Measurements from ENCODE around the gene C1QTNF5.

DNA sequence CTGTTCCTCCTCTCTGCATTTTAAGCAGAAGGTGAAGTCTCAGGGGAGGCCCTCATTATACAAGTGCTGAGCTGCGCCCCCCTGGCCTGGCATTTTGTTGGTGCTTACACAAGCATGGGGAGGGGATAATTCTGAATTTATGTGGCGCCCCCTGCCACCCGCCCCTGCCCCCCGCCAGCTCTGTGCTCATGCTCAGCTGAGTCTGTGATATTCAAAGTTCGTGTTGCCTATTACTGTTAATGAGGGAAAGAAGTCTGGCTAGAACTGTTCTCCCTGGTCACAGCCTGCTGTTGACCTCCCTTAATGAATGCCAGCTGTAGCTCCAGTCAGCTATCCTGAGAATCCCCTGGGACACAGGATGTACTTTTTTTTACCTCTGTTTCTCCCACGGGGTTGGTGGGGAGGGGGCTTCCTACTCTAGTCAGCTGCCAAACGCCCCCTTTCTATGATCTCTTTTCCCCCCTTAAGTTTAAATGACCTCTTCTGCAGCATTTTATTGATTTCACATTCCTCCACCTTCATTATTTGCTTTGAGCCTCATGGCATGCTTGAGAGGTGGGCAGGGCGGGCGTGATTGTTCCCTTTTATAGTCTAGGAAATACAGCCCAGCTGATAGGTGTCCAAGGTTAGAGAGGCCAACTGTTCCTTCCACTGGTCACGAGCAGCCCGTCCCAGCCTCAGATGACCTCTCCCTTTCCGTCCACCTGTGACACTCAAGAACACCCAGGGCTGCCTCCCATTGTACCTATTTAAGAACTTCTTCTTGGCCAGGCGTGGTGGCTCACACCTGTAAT lies 28.6 kb upstream of the C1QTNF5 start:
- TF ChIP-seq CTCF (conservative IDR thresholded peaks at IDR 0.05 in 1 of 2, IDR thresholded peaks at IDR 0.05 in 1 of 2; ENCODE audit: extremely low read depth in 1 of 2, insufficient read depth in 1 of 2, low read depth in 1 of 2, low read length in 2 of 2) (no peak), EZH2 (IDR thresholded peaks at IDR 0.05; ENCODE audit: borderline replicate concordance, low read length) (no peak)
